Measurements from ENCODE around the gene PNPLA5.

The PNPLA5 gene

DNA sequence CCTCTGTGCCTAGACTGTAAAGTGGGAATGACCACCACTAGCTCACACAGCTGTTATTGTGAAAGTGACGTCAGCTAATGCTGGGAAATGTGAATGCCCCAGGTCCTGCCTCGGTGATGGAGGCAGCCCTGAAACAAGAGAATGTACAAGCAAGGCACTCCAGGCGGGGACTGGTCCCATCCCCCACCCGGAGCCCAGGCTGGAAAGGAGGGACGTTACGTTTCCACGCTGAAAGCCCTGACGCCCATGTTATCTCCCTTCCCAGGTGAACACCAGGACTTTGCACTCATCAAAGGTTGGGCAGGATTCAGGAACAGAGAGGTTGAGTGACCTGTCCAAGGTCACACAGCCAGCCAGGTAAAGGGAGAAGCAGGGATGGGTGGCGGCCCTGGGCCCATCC lies 30.3 kb downstream of the PNPLA5 start:
- peaks cover 5% of the 10 kb centered on the region; the same call in 1 of the 2 replicates for H3K9me3 ChIP-seq (ENCODE audit: insufficient read depth, low read depth, low read length)
- H3K4me2 ChIP-seq (ENCODE audit: low read depth, low read length, poor library complexity, severe bottlenecking), result no peak overlapping the region
- no peaks in the 10 kb centered on the region for H3K9me2 ChIP-seq (replicated peaks; ENCODE audit: low read depth, low read length)
- no peaks in the 10 kb centered on the region for H4K20me1 ChIP-seq (ENCODE audit: insufficient read depth, low read length, poor library complexity, severe bottlenecking)
- H3K4me3 ChIP-seq (ENCODE audit: low read length, poor library complexity, severe bottlenecking), result no peak overlapping the region
- H3F3A ChIP-seq (ENCODE audit: low read depth), result no peaks in the 10 kb centered on the region
- TF ChIP-seq EZH2phosphoT487 (IDR thresholded peaks at IDR 0.05; ENCODE audit: borderline replicate concordance), result no peak
- no peak for TF ChIP-seq CTCF (conservative IDR thresholded peaks at IDR 0.05; ENCODE audit: low read length)
- no peaks in the 10 kb centered on the region for H3K36me3 ChIP-seq (ENCODE audit: insufficient read depth, low read length)
- no peak overlapping the region for H3K9ac ChIP-seq (ENCODE audit: low read depth, low read length, poor library complexity, severe bottlenecking)
- H3K4me1 ChIP-seq (ENCODE audit: insufficient read depth, low read length, poor library complexity, severe bottlenecking), result no peaks in the 10 kb centered on the region
- H2AFZ ChIP-seq (ENCODE audit: low read length), result no peak overlapping the region
- no peaks in the 10 kb centered on the region for H3K27me3 ChIP-seq (ENCODE audit: insufficient read depth, low read length, poor library complexity, severe bottlenecking)
- H3K79me2 ChIP-seq (ENCODE audit: insufficient read depth, low read length), result no peaks in the 10 kb centered on the region

DNA sequence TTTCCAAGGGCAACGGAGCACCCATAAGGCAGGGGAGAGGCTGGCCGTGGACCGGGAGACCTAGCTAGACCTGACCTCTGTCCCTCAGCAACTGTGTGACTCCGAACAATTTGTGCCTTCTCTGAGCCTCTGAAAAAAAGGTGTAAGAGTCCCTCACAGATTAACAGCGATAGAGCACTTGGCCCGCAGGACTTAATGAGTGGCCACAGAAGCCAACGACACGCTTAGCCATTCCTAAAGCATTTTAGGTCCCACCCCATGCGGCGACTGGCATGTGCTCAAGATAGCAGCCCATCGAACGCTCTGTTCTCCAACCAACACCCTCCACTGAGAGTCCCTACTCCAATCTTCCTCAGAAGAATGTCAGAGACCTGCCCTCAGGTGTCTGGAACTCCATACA lies 31.0 kb downstream of the PNPLA5 start:
- Histone ChIP-seq H3F3A (ENCODE audit: low read depth) (no peaks in the 10 kb centered on the region), H4K20me1 (ENCODE audit: insufficient read depth, low read length, poor library complexity, severe bottlenecking) (no peaks in the 10 kb centered on the region), H3K4me2 (ENCODE audit: low read depth, low read length, poor library complexity, severe bottlenecking) (no peak overlapping the region), H3K4me3 (ENCODE audit: low read length, poor library complexity, severe bottlenecking) (no peak overlapping the region), H3K9me2 (replicated peaks; ENCODE audit: low read depth, low read length) (no peaks in the 10 kb centered on the region), H3K9ac (ENCODE audit: low read depth, low read length, poor library complexity, severe bottlenecking) (no peak overlapping the region), H3K9me3 (ENCODE audit: insufficient read depth, low read depth, low read length) (peaks cover 6% of the 10 kb centered on the region; the same call in 1 of the 2 replicates), H3K79me2 (ENCODE audit: insufficient read depth, low read length) (no peaks in the 10 kb centered on the region), H3K27me3 (ENCODE audit: insufficient read depth, low read length, poor library complexity, severe bottlenecking) (no peaks in the 10 kb centered on the region), H2AFZ (ENCODE audit: low read length) (no peak overlapping the region), H3K4me1 (ENCODE audit: insufficient read depth, low read length, poor library complexity, severe bottlenecking) (no peaks in the 10 kb centered on the region), H3K36me3 (ENCODE audit: insufficient read depth, low read length) (no peaks in the 10 kb centered on the region)
- TF ChIP-seq EZH2phosphoT487 (IDR thresholded peaks at IDR 0.05; ENCODE audit: borderline replicate concordance) (no peak), CTCF (conservative IDR thresholded peaks at IDR 0.05; ENCODE audit: low read length) (no peak)

GRCh38 chr22:43860126-43860525 lies 31.7 kb downstream of the PNPLA5 start:
- TF ChIP-seq CTCF (conservative IDR thresholded peaks at IDR 0.05; ENCODE audit: low read length), result no peak
- TF ChIP-seq EZH2phosphoT487 (IDR thresholded peaks at IDR 0.05; ENCODE audit: borderline replicate concordance), result no peak
- Histone ChIP-seq H3K9ac (ENCODE audit: low read depth, low read length, poor library complexity, severe bottlenecking) (no peak overlapping the region), H2AFZ (ENCODE audit: low read length) (no peak overlapping the region), H3K27me3 (ENCODE audit: insufficient read depth, low read length, poor library complexity, severe bottlenecking) (no peaks in the 10 kb centered on the region), H3K4me3 (ENCODE audit: low read length, poor library complexity, severe bottlenecking) (no peak overlapping the region), H3F3A (ENCODE audit: low read depth) (no peaks in the 10 kb centered on the region), H3K4me1 (ENCODE audit: insufficient read depth, low read length, poor library complexity, severe bottlenecking) (no peaks in the 10 kb centered on the region), H3K9me3 (ENCODE audit: insufficient read depth, low read depth, low read length) (peaks cover 6% of the 10 kb centered on the region; the same call in 1 of the 2 replicates), H3K79me2 (ENCODE audit: insufficient read depth, low read length) (no peaks in the 10 kb centered on the region), H3K9me2 (replicated peaks; ENCODE audit: low read depth, low read length) (no peaks in the 10 kb centered on the region), H3K36me3 (ENCODE audit: insufficient read depth, low read length) (no peaks in the 10 kb centered on the region), H4K20me1 (ENCODE audit: insufficient read depth, low read length, poor library complexity, severe bottlenecking) (no peaks in the 10 kb centered on the region), H3K4me2 (ENCODE audit: low read depth, low read length, poor library complexity, severe bottlenecking) (no peak overlapping the region)

Measured in Loucy (cell line).